Astrocyte (in vitro differentiated cells and primary cell): ENCODE results near the gene TBC1D16. TPM values are rescaled to one million over a fixed set of nuclear protein-coding genes. Genes with fewer than 3 reads are reported as not detected.
"Not testable (repeated sequence)": the region's sequence is repeated elsewhere in the genome, so short reads cannot be mapped to it uniquely, and the experiment has no call there.

Source experiments
- DNase-seq: peaks from one replicate; pipeline ENCODE4 v3.0.0-alpha.2; 2010; ENCODE audit warnings: low read depth
- FAIRE-seq: peaks from 2 replicates; lab custom pipeline; 2011; peaks lifted over from hg19 to GRCh38; lab: Jason Lieb, UNC
- H2AFZ ChIP-seq: 2 replicates; pipeline ENCODE4 v1.6.0; 2012; ENCODE audit warnings: low read depth, low read length, inconsistent platforms
- H3K27ac ChIP-seq: 2 replicates; pipeline ENCODE4 v1.5.1; 2011; ENCODE audit warnings: low read depth, low read length, inconsistent platforms
- H3K27me3 ChIP-seq: 2 replicates; pipeline ENCODE4 v1.6.0; 2011; ENCODE audit warnings: low read length, inconsistent platforms; ENCODE audit not compliant: insufficient read depth
- H3K36me3 ChIP-seq: 2 replicates; pipeline ENCODE4 v1.5.1; 2011; ENCODE audit warnings: low read length, inconsistent platforms; ENCODE audit not compliant: insufficient read depth
- H3K4me1 ChIP-seq: 2 replicates; pipeline ENCODE4 v1.5.1; 2011; ENCODE audit warnings: low read length, inconsistent platforms; ENCODE audit not compliant: insufficient read depth
- H3K4me2 ChIP-seq: 2 replicates; pipeline ENCODE4 v1.6.0; 2012; ENCODE audit warnings: low read length, inconsistent platforms
- H3K4me3 ChIP-seq: 2 replicates; pipeline ENCODE4 v1.5.1; 2011; ENCODE audit warnings: low read depth, mild to moderate bottlenecking, low read length, inconsistent platforms; ENCODE audit not compliant: insufficient read depth
- H3K79me2 ChIP-seq: 2 replicates; pipeline ENCODE4 v1.6.0; 2012; ENCODE audit warnings: mild to moderate bottlenecking, low read length, inconsistent platforms; ENCODE audit not compliant: insufficient read depth
- H3K9ac ChIP-seq: 2 replicates; pipeline ENCODE4 v1.6.0; 2012; ENCODE audit warnings: mild to moderate bottlenecking, low read length, inconsistent platforms
- H3K9me3 ChIP-seq: 2 replicates; pipeline ENCODE4 v1.5.1; 2012; ENCODE audit warnings: low read depth, mild to moderate bottlenecking, low read length, inconsistent platforms; ENCODE audit not compliant: insufficient read depth
- H4K20me1 ChIP-seq: 2 replicates; pipeline ENCODE4 v1.6.0; 2012; ENCODE audit warnings: low read length, inconsistent platforms; ENCODE audit not compliant: insufficient read depth
- H3K27ac Mint-ChIP-seq: one replicate; pipeline ENCODE4 v1.8.0; 2021; ENCODE audit warnings: mild to moderate bottlenecking, mixed read lengths; ENCODE audit not compliant: unreplicated experiment
- H3K27me3 Mint-ChIP-seq: one replicate; pipeline ENCODE4 v1.8.0; 2021; ENCODE audit warnings: low read depth, mixed read lengths; ENCODE audit not compliant: unreplicated experiment
- H3K36me3 Mint-ChIP-seq: one replicate; pipeline ENCODE4 v1.8.0; 2021; ENCODE audit warnings: low read depth, mixed read lengths; ENCODE audit not compliant: unreplicated experiment
- H3K4me1 Mint-ChIP-seq: one replicate; pipeline ENCODE4 v1.8.0; 2021; ENCODE audit warnings: low read depth, mixed read lengths; ENCODE audit not compliant: unreplicated experiment
- H3K4me3 Mint-ChIP-seq: one replicate; pipeline ENCODE4 v1.8.0; 2021; ENCODE audit warnings: mild to moderate bottlenecking, moderate library complexity, mixed read lengths; ENCODE audit not compliant: unreplicated experiment
- H3K9me3 Mint-ChIP-seq: one replicate; pipeline ENCODE4 v1.8.0; 2021; ENCODE audit warnings: mild to moderate bottlenecking, mixed read lengths; ENCODE audit not compliant: unreplicated experiment
- EZH2 ChIP-seq: IDR thresholded peaks from 2 replicates; pipeline ENCODE4 v1.6.1; 2012; ENCODE audit warnings: mild to moderate bottlenecking, low read length, inconsistent platforms; ENCODE audit not compliant: insufficient read depth
- total RNA-seq: library from RNA; stranded (reverse); gene quantifications from 2 replicates; pipeline ENCODE4 v1.2.1, GENCODE V29; 2021
- TF ChIP-seq, protein P1 (sequence below): IDR thresholded peaks from 2 replicates; pipeline ENCODE4 v1.5.1; 2011; ENCODE audit warnings: low read depth, mild to moderate bottlenecking, inconsistent platforms, low read length, moderate library complexity; ENCODE audit not compliant: insufficient read depth

TBC1D16 gene
- total RNA-seq, 1 donor from 2014 or later = 37.6 TPM

DNA sequence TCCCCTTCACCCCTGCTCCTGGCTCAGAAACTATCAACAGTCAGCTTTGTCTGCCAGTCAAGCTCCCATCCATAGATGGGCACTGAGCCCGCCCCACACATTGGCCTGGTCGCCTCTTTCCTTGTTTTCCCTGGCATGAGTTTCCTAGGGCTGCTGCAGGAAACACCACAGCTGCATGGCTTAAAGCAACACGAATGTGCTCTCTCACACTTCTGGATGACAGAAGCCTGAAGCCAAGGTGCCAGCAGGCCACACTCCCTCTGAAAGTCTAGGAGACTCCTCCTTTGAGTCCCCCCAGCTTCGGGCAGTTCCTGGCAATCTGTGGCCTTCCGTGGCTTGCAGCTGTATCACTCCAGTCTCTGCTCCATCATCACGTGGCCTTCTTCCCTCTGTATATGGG lies 69.9 kb downstream of the TBC1D16 start:
- no peak overlapping the region for H3K4me3 ChIP-seq
- no peaks in the 10 kb centered on the region for H3K9me3 ChIP-seq
- H3K4me1 ChIP-seq = peaks cover 3% of the 10 kb centered on the region
- FAIRE-seq (no peak), DNase-seq (no peak)
- no peaks in the 10 kb centered on the region for H3K27me3 ChIP-seq
- H4K20me1 ChIP-seq = peaks cover 17% of the 10 kb centered on the region
- H3K27ac ChIP-seq = no peak overlapping the region
- H3K27me3 Mint-ChIP-seq = no peaks in the 10 kb centered on the region
- no peak overlapping the region for H3K9ac ChIP-seq
- H3K4me3 Mint-ChIP-seq = no peak overlapping the region
- H3K36me3 ChIP-seq = no peaks in the 10 kb centered on the region
- H3K27ac Mint-ChIP-seq = no peak overlapping the region
- no peak overlapping the region for H3K4me2 ChIP-seq
- peaks cover 4% of the 10 kb centered on the region for H3K79me2 ChIP-seq
- H3K4me1 Mint-ChIP-seq = peaks cover 6% of the 10 kb centered on the region
- TF ChIP-seq, protein P1, sequence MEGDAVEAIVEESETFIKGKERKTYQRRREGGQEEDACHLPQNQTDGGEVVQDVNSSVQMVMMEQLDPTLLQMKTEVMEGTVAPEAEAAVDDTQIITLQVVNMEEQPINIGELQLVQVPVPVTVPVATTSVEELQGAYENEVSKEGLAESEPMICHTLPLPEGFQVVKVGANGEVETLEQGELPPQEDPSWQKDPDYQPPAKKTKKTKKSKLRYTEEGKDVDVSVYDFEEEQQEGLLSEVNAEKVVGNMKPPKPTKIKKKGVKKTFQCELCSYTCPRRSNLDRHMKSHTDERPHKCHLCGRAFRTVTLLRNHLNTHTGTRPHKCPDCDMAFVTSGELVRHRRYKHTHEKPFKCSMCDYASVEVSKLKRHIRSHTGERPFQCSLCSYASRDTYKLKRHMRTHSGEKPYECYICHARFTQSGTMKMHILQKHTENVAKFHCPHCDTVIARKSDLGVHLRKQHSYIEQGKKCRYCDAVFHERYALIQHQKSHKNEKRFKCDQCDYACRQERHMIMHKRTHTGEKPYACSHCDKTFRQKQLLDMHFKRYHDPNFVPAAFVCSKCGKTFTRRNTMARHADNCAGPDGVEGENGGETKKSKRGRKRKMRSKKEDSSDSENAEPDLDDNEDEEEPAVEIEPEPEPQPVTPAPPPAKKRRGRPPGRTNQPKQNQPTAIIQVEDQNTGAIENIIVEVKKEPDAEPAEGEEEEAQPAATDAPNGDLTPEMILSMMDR = no peak
- TF ChIP-seq EZH2 = no peak
- H2AFZ ChIP-seq = no peak overlapping the region
- H3K36me3 Mint-ChIP-seq = peaks cover 15% of the 10 kb centered on the region
- no peaks in the 10 kb centered on the region for H3K9me3 Mint-ChIP-seq

DNA sequence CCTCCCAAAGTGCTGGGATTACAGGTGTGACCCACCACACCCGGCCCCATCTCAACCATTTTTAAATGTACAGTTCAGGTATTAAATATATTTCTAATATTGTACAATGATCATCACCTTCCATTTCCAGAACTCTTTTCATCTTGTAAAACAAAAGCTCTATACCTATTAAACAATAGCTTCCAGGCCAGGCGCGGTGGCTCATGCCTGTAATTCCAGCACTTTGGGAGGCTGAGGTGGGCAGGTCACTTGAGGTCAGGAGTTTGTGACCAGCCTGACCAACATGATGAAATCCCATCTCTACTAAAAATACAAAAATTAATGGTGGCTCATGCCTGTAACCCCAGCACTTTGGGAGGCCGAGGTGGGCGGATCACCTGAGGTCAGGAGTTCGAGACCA lies 73.2 kb downstream of the TBC1D16 start:
- not testable (repeated sequence) for H3K4me2 ChIP-seq, H3K36me3 Mint-ChIP-seq, H3K9ac ChIP-seq, H3K9me3 Mint-ChIP-seq, H3K36me3 ChIP-seq, DNase-seq, H3K27ac ChIP-seq, H2AFZ ChIP-seq, H3K4me3 Mint-ChIP-seq, H3K27me3 ChIP-seq, H3K4me1 ChIP-seq, H3K9me3 ChIP-seq, FAIRE-seq, H3K27me3 Mint-ChIP-seq, H3K27ac Mint-ChIP-seq, H3K4me1 Mint-ChIP-seq, H3K79me2 ChIP-seq, H3K4me3 ChIP-seq
- H4K20me1 ChIP-seq = peaks cover 20% of the 10 kb centered on the region

DNA sequence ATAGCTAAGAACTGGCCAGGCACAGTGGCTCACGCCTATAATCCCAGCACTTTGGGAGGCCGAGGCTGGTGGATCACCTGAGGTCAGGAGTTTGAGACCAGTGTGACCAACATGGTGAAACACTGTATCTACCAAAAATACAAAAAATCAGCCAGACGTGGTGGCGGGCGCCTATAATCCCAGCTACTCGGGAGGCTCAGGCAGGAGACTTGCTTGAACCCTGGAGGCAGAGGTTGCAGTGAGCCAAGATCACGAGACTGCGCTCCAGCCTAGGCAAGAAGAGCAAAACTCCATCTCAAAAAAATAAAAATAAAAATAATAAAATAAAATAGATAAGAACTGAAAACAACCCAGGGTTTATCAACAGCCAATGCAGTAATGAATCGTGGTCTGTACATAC lies 74.1 kb downstream of the TBC1D16 start:
- not testable (repeated sequence) for H3K27ac ChIP-seq, H3K4me1 ChIP-seq, H3K27me3 Mint-ChIP-seq, H2AFZ ChIP-seq, H3K9me3 ChIP-seq, H3K4me2 ChIP-seq, FAIRE-seq, H3K9ac ChIP-seq, H3K4me1 Mint-ChIP-seq, H3K4me3 Mint-ChIP-seq, H3K4me3 ChIP-seq, H3K27ac Mint-ChIP-seq, H3K27me3 ChIP-seq, H3K9me3 Mint-ChIP-seq, H3K36me3 ChIP-seq, DNase-seq, H3K79me2 ChIP-seq
- peaks cover 25% of the 10 kb centered on the region for H4K20me1 ChIP-seq
- peaks cover 14% of the 10 kb centered on the region for H3K36me3 Mint-ChIP-seq
